OCI-LY1 (cell line): ENCODE results near the gene PDE4D.

Experiments
- EZH2 ChIP-seq: fragments of 200-600 bp; sonication (generic), shearing (Covaris generic); IDR thresholded peaks from 2 replicates; pipeline ENCODE4 v1.8.0; 2017; ENCODE audit warnings: borderline replicate concordance, mixed run types, mild to moderate bottlenecking, antibody characterized with exemption, low read length, moderate library complexity, mixed read lengths
- TF ChIP-seq, protein P1 (sequence below): fragments of 200-600 bp; sonication (generic), shearing (Covaris generic); IDR thresholded peaks from 2 replicates; pipeline ENCODE4 v1.5.1; 2017; ENCODE audit warnings: mild to moderate bottlenecking, antibody characterized with exemption, low read length, moderate library complexity, mixed read lengths

DNA sequence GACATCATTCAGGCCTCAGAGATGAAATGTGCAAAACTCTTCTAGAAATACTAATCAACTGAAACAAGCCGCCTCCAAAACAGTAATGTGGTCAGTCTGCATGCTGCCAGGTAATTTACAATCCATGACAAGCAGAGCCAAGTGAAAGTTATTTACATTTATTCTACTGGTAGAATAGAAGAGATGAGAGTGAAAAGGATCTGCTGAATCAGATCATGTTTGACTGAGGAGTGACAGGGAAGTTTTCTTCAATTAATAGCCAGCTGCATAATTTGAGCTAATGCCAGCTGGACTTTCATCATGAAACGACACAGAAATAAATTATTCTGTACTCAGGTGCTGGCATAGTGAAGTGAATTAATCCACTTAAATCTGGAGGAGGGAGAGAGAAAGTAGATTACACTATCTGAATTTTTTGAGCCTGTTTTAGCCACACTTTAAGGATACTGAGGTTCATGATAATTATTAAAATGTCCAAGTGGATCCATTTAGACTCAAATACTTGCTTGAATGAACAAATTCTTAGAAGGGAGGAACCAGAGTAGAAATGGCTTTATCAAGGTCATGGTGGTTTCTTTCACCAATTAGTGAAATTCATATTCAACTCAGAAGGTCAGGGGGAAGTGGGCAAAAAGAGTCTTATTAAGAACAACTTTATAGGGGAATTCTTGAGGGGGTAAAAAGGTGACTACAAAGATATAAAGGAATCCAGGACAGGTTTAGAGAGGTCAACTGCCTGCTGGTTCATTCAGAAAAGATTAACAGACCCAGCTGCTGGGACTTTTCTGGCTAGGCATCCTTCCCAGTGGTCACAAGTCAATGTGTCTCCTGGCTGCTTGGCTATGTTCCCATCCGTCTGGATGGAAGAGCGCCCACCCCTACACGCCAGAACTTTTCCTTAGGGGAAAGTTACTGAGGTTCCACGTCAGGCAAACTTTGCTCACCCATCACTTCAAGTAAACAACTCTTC is 350.4 kb downstream of the PDE4D start:
- TF ChIP-seq, protein P1, sequence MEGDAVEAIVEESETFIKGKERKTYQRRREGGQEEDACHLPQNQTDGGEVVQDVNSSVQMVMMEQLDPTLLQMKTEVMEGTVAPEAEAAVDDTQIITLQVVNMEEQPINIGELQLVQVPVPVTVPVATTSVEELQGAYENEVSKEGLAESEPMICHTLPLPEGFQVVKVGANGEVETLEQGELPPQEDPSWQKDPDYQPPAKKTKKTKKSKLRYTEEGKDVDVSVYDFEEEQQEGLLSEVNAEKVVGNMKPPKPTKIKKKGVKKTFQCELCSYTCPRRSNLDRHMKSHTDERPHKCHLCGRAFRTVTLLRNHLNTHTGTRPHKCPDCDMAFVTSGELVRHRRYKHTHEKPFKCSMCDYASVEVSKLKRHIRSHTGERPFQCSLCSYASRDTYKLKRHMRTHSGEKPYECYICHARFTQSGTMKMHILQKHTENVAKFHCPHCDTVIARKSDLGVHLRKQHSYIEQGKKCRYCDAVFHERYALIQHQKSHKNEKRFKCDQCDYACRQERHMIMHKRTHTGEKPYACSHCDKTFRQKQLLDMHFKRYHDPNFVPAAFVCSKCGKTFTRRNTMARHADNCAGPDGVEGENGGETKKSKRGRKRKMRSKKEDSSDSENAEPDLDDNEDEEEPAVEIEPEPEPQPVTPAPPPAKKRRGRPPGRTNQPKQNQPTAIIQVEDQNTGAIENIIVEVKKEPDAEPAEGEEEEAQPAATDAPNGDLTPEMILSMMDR, result no peak
- TF ChIP-seq EZH2, result no peak
